Smooth muscle cell (in vitro differentiated cells): Measurements from ENCODE around the gene ATG5. TPM values are rescaled to one million over a fixed set of nuclear protein-coding genes. Genes with fewer than 3 reads are reported as not detected.

Source experiments
- DNase-seq: peaks from one replicate; lab custom pipeline; 2025; ENCODE audit not compliant: unreplicated experiment; lab: John Stamatoyannopoulos, UW
- H2AFZ ChIP-seq: fragments of 200-600 bp; sonication (generic); 2 replicates; pipeline ENCODE4 v1.6.0; 2016; ENCODE audit warnings: antibody characterized with exemption, low read depth, mild to moderate bottlenecking
- H3F3A ChIP-seq: fragments of 200-600 bp; sonication (generic); 2 replicates; pipeline ENCODE4 v1.6.0; 2017; ENCODE audit warnings: antibody characterized with exemption, low read depth
- H3K27ac ChIP-seq: fragments of 200-600 bp; sonication (generic); 2 replicates; pipeline ENCODE4 v1.5.1; 2016; ENCODE audit warnings: low read depth, mild to moderate bottlenecking
- H3K27me3 ChIP-seq: fragments of 200-600 bp; sonication (generic); 2 replicates; pipeline ENCODE4 v1.6.1; 2016; ENCODE audit warnings: low read depth, mild to moderate bottlenecking
- H3K36me3 ChIP-seq: fragments of 200-600 bp; sonication (generic); 2 replicates; pipeline ENCODE4 v1.5.1; 2016; ENCODE audit warnings: low read depth
- H3K4me1 ChIP-seq: fragments of 200-600 bp; sonication (generic); 2 replicates; pipeline ENCODE4 v1.5.1; 2016; ENCODE audit warnings: low read depth
- H3K4me2 ChIP-seq: fragments of 200-600 bp; sonication (generic); 2 replicates; pipeline ENCODE4 v1.6.0; 2016; ENCODE audit warnings: mild to moderate bottlenecking
- H3K4me3 ChIP-seq: fragments of 200-600 bp; sonication (generic); 2 replicates; pipeline ENCODE4 v1.5.1; 2016; ENCODE audit warnings: mild to moderate bottlenecking
- H3K79me2 ChIP-seq: fragments of 200-600 bp; sonication (generic); 2 replicates; pipeline ENCODE4 v1.6.0; 2016; ENCODE audit warnings: low read depth, mild to moderate bottlenecking
- H3K9ac ChIP-seq: fragments of 200-600 bp; sonication (generic); 2 replicates; pipeline ENCODE4 v1.6.0; 2016; ENCODE audit warnings: low read depth
- H3K9me3 ChIP-seq: fragments of 200-600 bp; sonication (generic); replicated peaks from 2 replicates; pipeline ENCODE4 v1.5.1; 2016; ENCODE audit warnings: low read depth
- H4K20me1 ChIP-seq: fragments of 200-600 bp; sonication (generic); 2 replicates; pipeline ENCODE4 v1.6.0; 2016; ENCODE audit warnings: low read depth
- WGBS: methylation state at CpG from one replicate; pipeline ENCODE4 v1.1.7; 2016; ENCODE audit warnings: low lambda C conversion rate; 5-methylcytosine and 5-hydroxymethylcytosine counted together
- polyA plus RNA-seq: library from polyadenylated mRNA; unstranded; fragments of >200 nt; fragmentation: Nextera tagmentation; extraction: Ambion mirVana; gene quantifications from 2 replicates; pipeline ENCODE4 v1.2.1, GENCODE V29; 2016
- total RNA-seq: library from RNA; depleted of rRNA; stranded (reverse); fragments of >200 nt; gene quantifications from 2 replicates; pipeline ENCODE4 v1.2.3, GENCODE V29; 2014
- TF ChIP-seq, protein P1 (sequence below): fragments of 200-600 bp; sonication (generic); IDR thresholded peaks from 2 replicates; pipeline ENCODE4 v1.5.1; 2017; ENCODE audit warnings: borderline replicate concordance, mild to moderate bottlenecking, antibody characterized with exemption; ENCODE audit not compliant: insufficient read depth, poor library complexity, severe bottlenecking

The ATG5 gene
- total and polyA plus RNA-seq, 2 experiments from 2014 or later, result 33.7 to 34.4 TPM

DNA sequence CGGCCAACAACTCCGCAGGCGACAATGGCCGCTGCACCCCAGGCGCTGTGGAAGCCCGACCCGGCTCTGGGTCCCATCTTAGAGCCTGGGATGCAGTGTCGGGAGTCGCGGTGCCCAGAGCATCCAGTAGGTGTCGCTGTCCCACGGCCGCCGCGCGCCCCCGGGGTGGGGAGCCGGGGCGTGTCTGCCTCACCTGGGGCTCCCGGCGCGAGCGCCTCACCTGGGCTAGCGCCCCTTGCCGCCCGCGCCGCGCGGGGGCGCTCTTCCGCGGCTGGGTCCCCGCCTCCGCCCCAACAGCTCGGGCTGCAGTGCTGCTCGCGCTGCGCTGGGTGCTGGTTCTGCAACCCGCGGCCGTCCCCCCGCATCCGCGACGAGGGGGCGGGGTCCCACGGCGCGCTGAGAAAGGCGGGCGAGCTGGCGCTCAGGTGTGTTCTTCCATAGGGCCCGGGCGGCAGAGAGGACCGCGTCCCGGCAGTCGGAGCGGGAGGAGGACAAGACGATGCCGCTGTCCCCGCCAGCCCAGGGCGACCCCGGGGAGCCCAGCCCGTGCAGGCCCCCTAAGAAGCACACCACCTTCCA lies 34.9 kb upstream of the ATG5 start, which contains the start of gene CRYBG1:
Gene CRYBG1 (plus strand): TSS at position 308 of the 579 bp plus-strand sequence. CDS start 192 bp downstream, at position 500.
- peak; percentile 19 for DNase-seq
- H3K27ac ChIP-seq, result no peak within 1 kb of the TSS

DNA sequence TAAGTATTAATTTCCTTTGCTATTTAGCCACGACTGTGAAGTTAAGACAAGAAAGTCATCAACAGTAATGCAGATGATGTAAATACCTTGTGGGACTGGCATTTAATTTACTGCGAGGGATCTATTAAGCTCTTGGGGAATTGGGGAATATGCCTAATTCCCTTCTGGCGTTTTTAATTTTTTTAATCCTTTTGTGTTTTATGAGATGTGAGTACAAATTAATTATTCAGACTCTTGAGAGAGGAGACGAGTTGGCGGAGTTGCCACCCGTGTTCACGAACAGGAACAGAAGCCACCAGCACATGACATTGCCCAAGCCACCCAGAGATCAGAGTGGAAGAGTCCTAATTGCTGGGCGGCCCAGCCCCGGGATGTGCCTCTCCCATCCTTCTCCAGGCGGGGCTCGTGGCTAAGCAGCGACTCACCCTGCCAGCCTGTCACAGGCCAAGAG lies 34.4 kb upstream of the ATG5 start:
- Histone ChIP-seq H3K4me3 (peak overlapping the region; percentile 53), H4K20me1 (no peaks in the 10 kb centered on the region), H3K36me3 (no peaks in the 10 kb centered on the region), H3K27me3 (peaks cover 34% of the 10 kb centered on the region), H3K79me2 (no peaks in the 10 kb centered on the region), H2AFZ (peak overlapping the region; percentile 97), H3K27ac (no peak overlapping the region), H3K4me1 (peaks cover 3% of the 10 kb centered on the region), H3F3A (no peaks in the 10 kb centered on the region), H3K9ac (no peak overlapping the region), H3K4me2 (peak overlapping the region; percentile 94), H3K9me3 (no peaks in the 10 kb centered on the region)
- TF ChIP-seq, protein P1, sequence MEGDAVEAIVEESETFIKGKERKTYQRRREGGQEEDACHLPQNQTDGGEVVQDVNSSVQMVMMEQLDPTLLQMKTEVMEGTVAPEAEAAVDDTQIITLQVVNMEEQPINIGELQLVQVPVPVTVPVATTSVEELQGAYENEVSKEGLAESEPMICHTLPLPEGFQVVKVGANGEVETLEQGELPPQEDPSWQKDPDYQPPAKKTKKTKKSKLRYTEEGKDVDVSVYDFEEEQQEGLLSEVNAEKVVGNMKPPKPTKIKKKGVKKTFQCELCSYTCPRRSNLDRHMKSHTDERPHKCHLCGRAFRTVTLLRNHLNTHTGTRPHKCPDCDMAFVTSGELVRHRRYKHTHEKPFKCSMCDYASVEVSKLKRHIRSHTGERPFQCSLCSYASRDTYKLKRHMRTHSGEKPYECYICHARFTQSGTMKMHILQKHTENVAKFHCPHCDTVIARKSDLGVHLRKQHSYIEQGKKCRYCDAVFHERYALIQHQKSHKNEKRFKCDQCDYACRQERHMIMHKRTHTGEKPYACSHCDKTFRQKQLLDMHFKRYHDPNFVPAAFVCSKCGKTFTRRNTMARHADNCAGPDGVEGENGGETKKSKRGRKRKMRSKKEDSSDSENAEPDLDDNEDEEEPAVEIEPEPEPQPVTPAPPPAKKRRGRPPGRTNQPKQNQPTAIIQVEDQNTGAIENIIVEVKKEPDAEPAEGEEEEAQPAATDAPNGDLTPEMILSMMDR, result no peak
- WGBS, result 24% methylated on average over 12 of the region's 12 CpGs
- DNase-seq, result no peak

More for the DNA sequence above, 34.9 kb upstream of the ATG5 start, which contains the start of gene CRYBG1:
- Histone ChIP-seq H3F3A (no peaks in the 10 kb centered on the region), H3K4me3 (peak within 1 kb of the TSS; percentile 53), H3K79me2 (no peaks in the 10 kb centered on the region), H3K4me2 (peak within 1 kb of the TSS; percentile 94), H3K4me1 (peaks cover 3% of the 10 kb centered on the region), H3K36me3 (no peaks in the 10 kb centered on the region), H4K20me1 (no peaks in the 10 kb centered on the region), H2AFZ (peak within 1 kb of the TSS; percentile 97), H3K27me3 (peaks cover 34% of the 10 kb centered on the region), H3K9ac (no peak within 1 kb of the TSS), H3K9me3 (no peaks in the 10 kb centered on the region)
- TF ChIP-seq, protein P1, result peak; percentile 98
- 2% methylated on average over 58 of the region's 66 CpGs for WGBS

- Histone ChIP-seq H3K36me3 (no peaks in the 10 kb centered on the region), H3K9me3 (no peaks in the 10 kb centered on the region), H4K20me1 (no peaks in the 10 kb centered on the region), H3K9ac (no peak overlapping the region), H3F3A (no peaks in the 10 kb centered on the region), H3K79me2 (no peaks in the 10 kb centered on the region), H2AFZ (no peak overlapping the region), H3K4me2 (no peak overlapping the region), H3K27ac (no peak overlapping the region), H3K4me1 (peaks cover 3% of the 10 kb centered on the region), H3K27me3 (peaks cover 31% of the 10 kb centered on the region), H3K4me3 (no peak overlapping the region)
- TF ChIP-seq, protein P1, result no peak
- DNase-seq, result no peak
- 39% methylated on average over 1 of the region's 1 CpG for WGBS
Observed at GRCh38 chr6:106356378-106356777, 30.8 kb upstream of the ATG5 start.

GRCh38 chr6:106347219-106347618 lies 21.7 kb upstream of the ATG5 start:
- Histone ChIP-seq H3K36me3 (no peaks in the 10 kb centered on the region), H2AFZ (no peak overlapping the region), H3K79me2 (no peaks in the 10 kb centered on the region), H3K9me3 (no peaks in the 10 kb centered on the region), H3F3A (no peaks in the 10 kb centered on the region), H3K4me1 (no peaks in the 10 kb centered on the region), H3K4me2 (no peak overlapping the region), H4K20me1 (no peaks in the 10 kb centered on the region), H3K27ac (no peak overlapping the region), H3K9ac (no peak overlapping the region), H3K4me3 (no peak overlapping the region), H3K27me3 (peaks cover 6% of the 10 kb centered on the region)
- no peak for DNase-seq
- TF ChIP-seq, protein P1, result no peak
- WGBS, result 87% methylated on average over 1 of the region's 1 CpG
